Activated CD4-positive, alpha-beta T cell treated with anti-CD3 and anti-CD28 coated beads, Interleukin-2, amount 50 U/mL, for 4 hours (primary cell): ENCODE results near the gene EXOC2.

Experiments used
- DNase-seq, 2 experiments: peaks; one replicate each; pipeline ENCODE4 v3.0.0-alpha.2; 2020

Gene EXOC2

DNA sequence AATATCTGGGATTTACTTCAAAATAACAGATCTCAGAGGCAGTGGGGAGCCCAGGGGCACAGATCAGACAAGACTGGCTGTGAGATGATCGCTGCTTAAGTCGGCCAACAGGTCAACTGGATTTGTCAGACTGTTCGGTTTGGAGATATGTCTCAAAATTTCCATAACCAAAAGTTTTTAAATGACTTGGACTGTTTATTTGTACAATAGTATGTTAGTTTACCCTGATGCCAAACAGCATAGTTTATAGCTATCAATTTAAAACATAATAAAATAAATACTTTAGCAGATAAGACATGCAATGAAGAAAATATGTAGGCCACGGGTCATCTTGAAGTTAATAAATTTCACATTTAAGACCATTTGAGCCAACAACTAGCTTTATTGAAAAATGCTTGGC is 174.7 kb downstream of the EXOC2 start:
- no peak for DNase-seq

DNA sequence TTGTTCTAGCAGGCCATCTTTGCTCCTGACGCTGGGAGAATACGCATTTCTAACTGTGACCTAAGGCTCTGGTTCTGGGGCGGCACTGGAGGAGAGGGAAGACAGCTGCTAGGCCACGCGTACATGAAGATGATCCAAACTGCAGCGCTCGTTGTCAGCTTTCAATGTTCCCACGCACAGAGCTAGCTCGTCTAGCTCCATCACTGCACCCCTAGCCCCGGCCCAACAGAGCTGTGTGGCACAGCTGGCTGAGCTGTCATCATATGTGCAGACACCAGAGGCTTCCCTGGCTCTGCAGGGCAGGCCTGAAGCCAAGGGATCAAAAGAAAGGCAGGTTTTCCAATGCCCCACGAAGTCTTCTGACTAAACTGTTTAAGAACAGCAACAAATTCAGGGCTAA is 176.7 kb downstream of the EXOC2 start:
- no peak for DNase-seq

DNA sequence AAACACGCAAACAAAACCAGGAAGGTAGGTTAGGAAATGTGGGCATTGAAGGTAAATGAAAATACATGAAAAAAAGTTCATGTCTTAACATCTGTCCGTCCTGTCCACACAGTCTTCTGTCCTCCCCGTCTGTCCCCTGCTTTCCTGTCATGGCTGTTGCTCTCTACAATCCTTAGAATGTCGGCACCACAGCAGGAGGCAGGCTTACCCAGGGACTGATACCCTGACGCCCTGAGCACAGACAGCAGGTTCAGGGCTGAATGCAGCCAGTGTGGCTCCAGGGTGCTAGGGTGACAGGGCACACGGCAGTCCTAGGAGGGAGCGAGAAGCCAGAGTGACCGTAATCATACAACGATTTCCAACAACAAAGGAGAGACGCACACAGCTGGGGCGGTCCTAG is 177.7 kb downstream of the EXOC2 start:
- DNase-seq = no peak

DNA sequence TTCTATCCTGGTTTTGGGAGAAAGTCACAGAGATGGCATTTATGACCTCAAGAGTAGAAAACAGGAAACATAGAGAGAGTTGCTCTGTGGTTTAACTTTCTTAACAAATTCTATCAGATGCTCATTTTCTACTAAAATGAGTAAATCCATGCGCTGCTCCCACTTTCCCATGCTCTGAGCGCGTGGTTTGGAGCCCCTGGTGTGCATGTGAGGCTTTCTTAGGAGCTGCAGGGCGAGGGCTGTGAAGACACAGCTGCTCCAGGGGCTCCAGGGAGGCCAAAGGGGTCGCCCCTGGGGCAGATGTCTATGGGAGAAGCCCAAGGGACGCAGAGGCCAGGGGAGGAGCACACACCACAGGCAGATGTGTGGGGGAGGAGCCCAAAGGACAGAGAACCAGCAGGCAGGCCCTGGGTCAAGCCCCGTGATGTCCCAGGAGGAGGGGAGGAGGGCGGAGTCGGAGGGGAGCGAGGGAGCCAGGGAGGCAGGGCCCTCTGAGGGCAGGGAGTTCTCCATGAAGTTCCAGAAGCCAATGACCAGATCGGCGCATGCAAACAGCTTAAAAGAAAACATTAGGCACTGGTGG is 178.5 kb downstream of the EXOC2 start:
- no peak for DNase-seq

DNA sequence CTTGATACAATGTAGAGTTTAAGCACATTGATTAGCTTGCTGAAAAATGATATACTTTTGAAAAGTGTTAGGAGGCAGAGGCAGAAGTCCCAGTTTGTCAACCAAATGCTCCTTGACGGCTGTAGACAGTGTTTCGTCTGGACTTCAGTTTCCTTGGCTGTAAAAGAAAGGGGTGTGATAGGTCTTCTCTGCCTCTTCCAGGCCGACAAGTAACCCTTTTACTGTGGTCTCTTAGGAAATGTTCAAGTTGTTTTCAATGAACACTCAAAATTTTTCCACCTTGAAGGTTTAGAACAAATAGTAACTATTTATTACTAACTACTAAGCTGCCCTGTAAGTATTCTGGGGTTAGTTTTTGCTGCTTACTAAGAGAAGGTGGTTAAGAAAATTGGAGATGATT is 179.0 kb downstream of the EXOC2 start:
- no peak for DNase-seq

DNA sequence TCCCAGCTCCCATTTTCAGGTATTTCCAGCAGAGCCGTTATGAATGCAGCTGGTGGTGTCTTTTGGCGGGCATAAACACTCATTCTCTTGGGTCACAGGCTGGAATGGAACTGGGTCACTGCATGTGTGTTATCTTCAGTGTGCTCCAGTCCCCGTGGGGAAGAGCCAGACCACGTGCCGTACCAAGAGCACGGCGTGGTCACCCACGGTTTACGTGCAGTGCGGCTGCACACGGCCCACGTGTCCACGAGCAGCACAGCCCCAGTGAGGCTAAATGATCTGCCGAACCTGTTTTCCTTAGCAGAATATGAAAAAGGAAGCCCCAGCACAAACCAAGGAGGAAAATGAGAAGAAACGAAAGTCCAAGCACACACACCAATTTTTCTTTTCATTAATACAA is 179.9 kb downstream of the EXOC2 start:
- DNase-seq = no peak

DNA sequence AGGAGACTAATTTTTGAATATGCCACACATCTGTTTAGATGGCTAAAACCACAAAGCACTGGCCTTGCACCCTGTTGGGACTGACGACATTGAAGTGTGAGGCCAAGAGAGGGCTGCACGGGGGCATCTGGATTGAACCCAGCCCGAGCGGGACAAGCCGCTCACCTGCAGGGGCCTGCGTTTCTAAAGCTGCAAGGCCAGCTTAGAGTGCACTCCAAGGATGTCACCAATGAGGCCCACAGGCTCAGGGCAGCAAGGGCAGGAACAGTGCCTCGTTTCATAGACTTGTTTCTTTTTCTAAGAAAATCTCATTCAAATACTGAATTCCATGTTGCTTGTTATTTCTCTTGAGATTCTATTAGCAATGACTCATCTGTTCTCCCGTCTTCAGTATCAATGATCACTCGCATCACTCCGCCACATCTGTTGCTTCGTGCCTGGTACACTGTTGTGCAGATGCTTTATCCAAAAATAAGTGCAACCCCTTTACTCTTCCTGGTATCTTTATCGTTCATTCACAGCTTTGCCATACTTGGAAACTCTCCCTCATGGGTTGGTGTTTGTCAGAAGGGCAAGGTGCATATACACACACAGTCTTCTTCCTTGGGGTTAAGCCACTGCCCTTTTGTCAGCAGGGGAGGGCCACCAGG is 181.3 kb downstream of the EXOC2 start:
- no peak for DNase-seq

DNA sequence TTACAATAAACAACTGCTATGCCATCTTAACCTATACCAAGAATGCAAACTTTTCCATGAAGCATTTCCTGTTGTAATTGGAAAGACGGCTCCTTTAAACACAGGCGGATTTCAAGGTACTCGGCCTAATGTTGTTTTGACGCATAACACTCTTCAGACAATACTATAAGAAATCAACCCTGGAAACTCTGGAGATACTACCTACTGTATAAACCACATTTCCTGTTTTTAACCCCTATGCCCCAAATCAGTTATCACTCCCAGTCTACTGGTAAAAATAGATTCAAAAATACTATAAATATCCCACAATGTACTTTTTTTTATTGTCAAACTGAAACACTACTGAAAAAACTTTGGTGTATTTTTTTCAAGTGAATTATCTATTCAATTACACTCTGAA is 183.3 kb downstream of the EXOC2 start:
- DNase-seq = no peak

DNA sequence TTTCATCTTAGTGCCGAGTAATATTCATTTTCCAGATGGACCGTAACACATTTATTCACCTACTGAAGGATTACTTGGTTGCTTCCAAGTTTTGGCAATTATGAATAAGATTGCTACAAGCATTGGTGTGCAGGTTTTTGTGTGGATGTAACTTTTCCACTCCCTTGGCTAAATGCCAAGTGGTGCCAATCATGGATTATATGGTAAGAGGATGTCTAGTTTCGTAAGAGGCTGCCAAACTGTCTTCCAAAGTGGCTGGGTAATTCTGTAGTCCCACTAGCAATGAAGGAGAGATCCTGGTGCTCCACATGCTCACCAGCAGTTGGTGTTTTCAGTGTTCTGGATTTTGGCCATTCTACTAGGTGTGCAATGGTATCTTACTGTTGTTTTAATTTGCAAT is 184.3 kb downstream of the EXOC2 start:
- DNase-seq = no peak

DNA sequence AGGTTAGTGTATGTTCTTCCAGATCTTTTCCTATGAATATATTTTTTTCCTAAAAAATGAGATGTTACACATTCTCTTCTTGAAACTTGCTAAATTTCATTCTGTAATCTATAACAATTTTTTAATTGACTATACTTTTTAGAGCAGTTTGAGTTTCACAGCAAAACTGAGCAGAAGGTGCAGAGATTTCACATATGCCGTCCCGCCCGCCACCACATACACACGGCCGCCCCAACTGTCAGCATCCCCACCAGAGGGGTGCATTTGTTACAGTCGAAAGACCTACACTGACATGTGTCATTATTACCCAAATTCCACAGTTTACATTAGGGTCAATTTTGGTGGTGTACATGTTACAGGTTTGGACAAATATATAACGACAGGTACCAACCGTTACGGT is 184.9 kb downstream of the EXOC2 start:
- no peak for DNase-seq

DNA sequence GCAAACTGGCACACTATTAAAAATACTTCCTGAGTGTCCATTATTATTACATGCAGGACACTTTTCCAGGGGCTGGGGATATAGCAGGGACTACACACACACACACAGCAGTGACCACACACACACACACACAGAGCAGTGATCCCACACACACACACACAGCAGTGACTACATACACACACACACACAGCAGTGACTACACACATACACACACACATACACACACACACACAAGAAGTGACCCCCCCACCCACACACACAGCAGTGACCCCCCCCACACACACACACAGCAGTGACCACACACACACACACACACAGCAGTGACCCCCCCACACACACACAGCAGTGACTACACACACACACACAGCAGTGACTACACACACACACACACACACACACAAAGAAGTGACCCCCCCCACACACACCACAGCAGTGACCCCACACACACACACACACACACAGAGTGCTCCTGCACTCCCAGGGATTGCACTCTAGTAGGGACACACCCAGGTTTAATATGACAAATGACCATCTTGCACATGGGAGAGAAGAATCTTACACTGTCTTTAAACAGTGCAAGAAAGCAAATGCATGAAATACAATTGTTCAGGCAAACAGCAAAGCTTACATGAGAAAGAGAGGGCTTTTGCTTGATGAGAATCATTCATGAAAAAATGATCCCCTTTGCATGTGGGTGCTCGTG is 185.9 kb downstream of the EXOC2 start:
- no peak for DNase-seq

DNA sequence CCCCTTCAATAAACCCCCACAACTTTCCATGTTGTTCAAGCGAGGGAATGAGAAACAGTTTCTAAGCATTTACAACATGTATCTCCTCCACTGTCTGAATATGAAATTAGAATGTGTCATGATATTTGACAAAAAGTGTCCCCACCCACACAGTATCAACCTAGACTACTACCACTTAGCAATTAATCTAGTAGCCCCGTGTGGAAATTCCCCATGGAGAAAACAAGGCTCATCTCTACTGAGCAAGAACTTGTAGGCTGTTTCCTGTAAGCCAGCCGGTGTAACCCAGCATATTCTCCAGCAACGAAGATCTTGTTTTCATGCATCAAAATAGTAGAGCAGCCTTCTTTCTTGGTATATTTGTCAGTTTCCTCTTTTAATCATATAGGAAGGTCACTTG is 186.4 kb downstream of the EXOC2 start:
- peak; percentile 63 to 68 for DNase-seq

DNA sequence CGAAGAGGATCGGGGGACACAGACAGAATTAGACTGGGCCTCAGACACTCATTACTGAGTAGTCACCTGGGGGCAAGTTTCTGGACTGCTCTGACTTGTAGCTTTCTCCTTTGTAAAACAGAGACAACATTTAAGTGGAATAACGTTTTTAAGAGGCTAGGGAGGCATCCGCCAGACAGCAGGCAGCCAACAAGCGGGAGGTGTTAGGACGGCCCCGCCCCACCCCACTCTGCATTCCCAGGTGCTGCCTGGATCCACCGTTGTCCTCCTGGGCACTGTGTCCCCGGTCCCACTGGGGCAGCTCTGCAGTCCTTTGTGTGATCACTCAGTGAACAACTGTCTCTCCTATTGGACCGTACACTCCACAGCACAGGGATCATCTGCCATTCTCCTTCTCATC is 187.6 kb downstream of the EXOC2 start:
- DNase-seq = no peak

DNA sequence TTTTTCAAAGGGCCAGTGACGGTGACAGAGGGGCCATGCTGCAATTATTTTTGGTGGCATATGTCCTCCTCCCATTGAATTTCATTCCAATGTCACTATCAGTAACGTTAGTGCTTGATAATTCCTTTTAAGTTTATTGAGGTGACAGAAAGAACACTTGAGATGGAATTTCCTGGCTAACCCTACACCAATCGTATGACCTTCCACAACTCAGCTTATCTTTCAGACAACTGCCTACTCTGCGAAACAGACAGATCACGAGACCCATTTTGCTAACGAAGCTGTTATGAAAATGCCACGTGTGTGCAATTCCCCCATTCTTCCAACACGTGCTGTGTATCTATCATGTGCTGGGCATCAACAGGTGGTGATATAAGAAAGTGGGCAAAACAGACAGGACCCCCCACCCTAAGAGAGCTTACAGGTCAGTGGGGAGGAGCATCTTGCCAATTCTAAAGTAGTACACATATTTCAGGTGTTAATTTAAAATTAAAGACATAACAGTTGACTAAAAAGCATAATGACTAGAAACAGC is 188.4 kb downstream of the EXOC2 start:
- DNase-seq = no peak

DNA sequence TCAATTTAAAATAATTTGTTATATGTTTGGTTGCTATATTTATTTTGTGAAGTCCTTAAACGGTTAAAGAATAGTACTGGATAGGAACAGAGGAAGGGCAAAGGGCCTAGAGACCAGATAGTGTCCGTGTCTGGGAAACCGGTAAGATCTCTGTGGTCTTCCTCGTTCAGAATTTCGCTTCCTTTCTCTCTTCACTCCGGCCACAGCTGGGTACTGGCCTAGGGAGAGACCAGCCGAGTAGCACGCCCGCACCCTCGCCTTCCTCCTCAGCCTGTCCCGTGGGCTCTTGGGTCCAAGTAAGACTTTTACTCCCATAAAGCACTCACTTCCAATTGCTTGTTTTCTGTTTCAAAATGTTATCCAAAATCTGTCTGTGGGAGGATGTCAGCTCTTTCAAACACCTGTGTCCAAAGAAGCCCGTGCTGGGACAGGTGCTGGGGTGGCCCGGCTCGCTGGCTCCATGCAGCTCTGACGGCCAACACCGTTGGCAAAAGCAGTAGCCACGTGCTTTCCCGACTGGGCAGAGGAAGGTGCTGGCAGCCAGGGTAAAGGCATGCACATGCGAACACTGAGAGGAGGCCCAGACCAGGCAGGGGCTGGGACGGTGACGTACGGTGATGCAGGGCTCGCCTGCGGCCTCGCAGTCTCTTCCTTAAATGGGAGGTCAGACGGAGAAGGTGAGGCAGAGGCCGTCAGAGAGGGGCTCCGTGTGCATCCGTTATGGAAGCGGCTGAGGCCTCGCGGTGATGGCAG is 189.2 kb downstream of the EXOC2 start:
- no peak for DNase-seq

DNA sequence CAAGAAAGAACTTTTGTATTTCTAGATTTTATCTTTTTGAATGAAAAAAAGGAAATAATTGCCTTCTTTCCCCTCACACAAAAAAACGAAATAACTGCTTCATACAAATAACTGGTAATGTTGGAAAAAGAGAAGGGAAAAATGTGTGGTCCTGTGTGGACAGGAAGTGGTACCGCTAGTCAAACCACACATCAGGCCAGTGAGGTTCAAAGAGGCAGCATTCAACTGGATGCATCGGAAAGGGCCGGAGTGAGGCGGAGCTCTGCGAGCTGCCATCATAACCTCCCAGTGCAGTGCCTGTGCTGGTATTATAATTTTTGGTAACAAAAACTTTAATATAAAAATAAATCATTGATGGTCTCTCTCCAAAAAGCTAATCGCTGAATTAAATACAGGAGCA is 190.2 kb downstream of the EXOC2 start:
- DNase-seq = no peak

DNA sequence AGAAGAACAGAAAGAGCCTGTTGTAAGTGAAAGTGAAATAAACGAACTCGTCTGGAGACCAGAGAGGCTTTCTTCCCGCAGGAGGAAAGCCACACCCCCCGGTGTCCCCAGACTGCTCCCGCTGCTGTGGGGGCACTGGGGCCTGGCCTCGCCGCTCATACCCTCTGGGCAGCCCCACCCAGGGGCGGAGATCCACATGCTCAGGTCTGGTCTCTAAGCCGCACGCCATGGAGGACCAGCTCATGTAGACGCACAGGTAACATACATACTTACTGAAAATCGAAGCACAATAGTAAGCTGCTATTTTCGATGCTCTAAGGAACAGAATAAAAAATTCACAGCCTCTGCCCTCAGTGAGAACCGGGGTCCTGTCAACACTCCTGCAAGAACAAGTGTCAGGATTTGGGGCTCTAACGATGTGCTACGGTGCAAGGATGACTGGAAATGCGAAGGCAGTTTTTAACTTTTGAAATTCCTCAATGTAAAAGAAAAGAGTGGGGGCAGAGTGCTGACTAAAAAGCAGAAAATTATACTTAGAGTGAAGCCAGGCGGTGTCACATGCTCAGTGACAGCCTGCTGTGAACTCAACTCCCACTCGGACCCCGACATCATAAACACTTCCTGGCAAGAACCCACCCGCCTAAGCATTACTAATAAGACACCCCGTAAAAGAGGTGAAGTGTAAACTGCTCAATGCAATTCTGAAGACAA is 190.9 kb downstream of the EXOC2 start:
- peak; percentile 66 to 71 for DNase-seq

DNA sequence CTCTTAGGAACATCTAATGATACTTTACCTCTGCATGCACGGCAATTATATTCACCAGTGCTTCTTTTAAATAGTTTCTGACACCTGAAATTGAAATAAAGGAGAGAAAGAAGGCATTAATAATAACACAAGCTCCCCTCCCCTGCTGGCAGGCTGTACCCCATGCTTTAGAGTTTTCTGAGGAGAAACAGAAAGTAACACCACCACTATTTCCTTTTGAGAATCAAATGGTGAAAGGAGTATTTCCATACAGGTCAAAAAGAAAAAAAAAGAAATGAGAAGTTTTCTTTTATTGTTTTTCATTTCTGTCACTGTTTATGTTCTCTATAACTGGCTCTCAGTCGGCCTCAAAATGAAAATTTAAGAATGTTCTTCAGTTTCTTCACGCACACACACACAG is 193.3 kb downstream of the EXOC2 start:
- DNase-seq = no peak

DNA sequence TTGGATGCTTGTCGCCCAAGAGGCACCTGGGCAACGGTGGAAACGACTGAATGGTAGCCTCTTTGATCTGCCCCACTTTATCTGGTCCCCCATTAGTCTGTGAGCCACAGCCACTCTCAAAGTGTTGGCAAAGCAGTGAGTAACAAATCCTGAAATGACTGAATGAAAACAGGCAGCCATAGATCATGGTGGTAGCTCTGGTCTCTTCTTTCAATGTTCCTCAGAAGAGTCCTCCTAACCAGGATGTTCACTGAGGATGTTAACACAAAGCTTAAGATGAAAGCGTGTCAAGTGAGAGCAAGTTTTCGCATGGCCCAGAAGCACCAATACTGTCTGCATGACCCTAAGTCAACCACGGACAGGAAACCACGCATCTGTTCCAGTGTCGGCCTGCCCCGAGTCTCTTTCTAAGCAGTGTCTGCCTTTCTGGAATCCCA is 194.1 kb downstream of the EXOC2 start:
- peak; percentile 42 to 43 for DNase-seq

DNA sequence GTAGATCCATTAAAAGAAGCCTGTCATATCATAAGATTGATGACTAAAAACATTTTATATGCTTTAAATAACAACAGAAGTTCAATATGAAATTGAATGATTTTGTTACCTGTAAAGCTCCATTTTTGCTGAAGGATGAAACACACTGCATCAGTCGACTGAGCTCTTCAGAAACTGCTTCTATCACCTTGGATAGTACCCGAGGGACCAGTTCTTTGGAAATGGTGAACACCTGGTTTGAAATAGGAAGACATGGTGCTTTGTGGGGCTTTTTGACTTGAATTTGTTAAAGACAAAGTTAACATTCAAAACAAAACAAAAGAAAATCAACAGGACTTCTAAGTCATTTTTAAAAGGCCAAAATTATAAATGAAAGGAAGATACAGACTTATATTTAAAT is 195.7 kb downstream of the EXOC2 start:
- no peak for DNase-seq

DNA sequence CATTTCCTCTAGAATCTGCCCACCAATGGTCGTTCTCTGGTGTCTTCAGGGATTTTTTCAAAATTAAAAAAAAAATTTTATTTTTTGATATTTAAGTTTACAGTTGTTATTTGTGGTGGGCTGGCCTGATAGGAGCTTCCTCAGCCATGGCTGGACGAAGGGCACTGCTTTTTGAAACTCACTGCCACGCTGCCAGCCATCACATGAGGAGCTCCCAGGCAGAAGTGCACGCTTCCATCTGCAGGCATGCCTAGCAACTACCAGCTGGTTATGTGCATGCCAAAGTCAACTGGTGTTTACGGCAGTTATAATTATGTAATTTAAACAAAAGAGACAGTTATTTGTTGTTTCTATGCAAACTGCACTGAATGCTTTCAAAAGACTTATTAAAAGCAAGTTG is 196.3 kb downstream of the EXOC2 start:
- no peak for DNase-seq

DNA sequence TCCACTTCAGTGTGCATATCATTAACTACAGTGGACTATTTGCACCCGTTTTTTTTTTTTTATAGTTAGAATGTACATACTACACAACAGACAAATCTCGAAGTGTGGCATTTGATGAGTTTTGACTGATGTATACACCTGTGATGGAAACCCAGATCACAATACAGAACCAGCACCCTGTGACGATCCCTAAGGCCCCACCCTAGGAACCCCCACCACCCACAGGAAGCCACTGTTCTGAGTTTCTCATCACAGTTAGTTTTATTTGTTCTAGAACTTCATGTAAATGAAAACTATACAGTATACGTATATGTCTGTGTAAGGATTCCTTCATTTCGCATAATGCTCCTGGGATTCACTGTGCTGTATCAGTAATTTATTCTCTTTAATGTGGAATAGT is 198.5 kb downstream of the EXOC2 start:
- peak in 1 of 2 experiments; percentile 28 for DNase-seq

DNA sequence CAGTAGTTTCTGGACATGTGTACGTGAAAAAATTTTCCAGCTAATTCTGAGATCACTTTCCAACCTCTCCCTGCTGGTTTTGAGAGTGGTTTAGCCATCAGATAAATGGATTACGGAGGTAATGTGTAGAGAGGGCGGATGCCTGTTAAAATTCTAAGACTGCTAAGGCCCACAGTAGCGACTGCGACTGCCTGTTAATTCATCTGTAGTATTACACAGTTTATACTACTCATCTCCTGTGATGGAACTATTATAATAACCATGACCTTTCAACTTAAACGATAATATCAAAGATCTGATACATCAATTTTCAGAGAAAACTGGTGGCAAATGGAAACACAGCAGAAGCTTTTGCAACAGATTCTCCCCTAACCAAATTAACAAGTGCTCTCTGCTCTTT is 199.1 kb downstream of the EXOC2 start:
- peak in 1 of 2 experiments; percentile 39 for DNase-seq
